ENCODE measurements around the gene MRPL40. TPM values are rescaled to one million over a fixed set of nuclear protein-coding genes. Genes with fewer than 3 reads are reported as not detected.
A peak's percentile ranks its signal among the peaks of the same experiment; 100 is the strongest.

Gene MRPL40
- total RNA-seq, 2 experiments from 2014 or later, result 10.7 to 11.3 TPM

GRCh38 chr22:19419086-19419463 lies 13.3 kb upstream of the MRPL40 start:
- Mint-ChIP-seq H3K9me3 (no peaks in the 10 kb centered on the region), H3K27ac (peak overlapping the region; percentile 82), H3K27me3 (no peaks in the 10 kb centered on the region), H3K4me1 (ENCODE audit: low read depth) (peaks cover 72% of the 10 kb centered on the region), H3K36me3 (ENCODE audit: low read depth) (no peaks in the 10 kb centered on the region), H3K4me3 (no peak overlapping the region)
- Histone ChIP-seq H3K9me3 (ENCODE audit: control insufficient read depth in 1 of 2, insufficient read depth in 1 of 2, low read length in 2 of 2) (no peaks in the 10 kb centered on the region), H3K27ac (ENCODE audit: low read depth in 1 of 2, low read length in 2 of 2) (peak overlapping the region; percentile 54 to 82), H3K4me3 (ENCODE audit: low read length) (no peak overlapping the region), H3K36me3 (ENCODE audit: insufficient read depth, low read length) (peaks cover 2% of the 10 kb centered on the region), H3K27me3 (ENCODE audit: control insufficient read depth in 1 of 2, insufficient read depth in 2 of 2, low read length in 2 of 2) (no peaks in the 10 kb centered on the region), H3K4me1 (ENCODE audit: insufficient read depth, low read length) (peaks cover 49% of the 10 kb centered on the region)
- intact Hi-C loops (cut with DNase I, micrococcal nuclease), result no loop called here
- DNase-seq, result no peak
- TF ChIP-seq CTCF (IDR thresholded peaks at IDR 0.05), result no peak
- no peak for ATAC-seq (ENCODE audit: poor library complexity)
- CTCF ChIA-PET, result no interaction called here
- POLR2A ChIA-PET, result interaction anchor here (1.9 kb wide), 1 partner anchor 28 kb away, joined by 7 read pairs; the partner anchor contains the start of gene C22orf39

- ChIA-PET CTCF (interaction anchor here (0.7 kb wide), 1 partner anchor 22 kb away, joined by 4 read pairs; no protein-coding TSS in a partner anchor), POLR2A (interaction anchor here (1.9 to 2.5 kb wide), 2 partner anchors 12 to 28 kb away, joined by 7 to 21 read pairs; partner anchors contain the start of genes C22orf39, HIRA and MRPL40)
- Mint-ChIP-seq H3K9me3 (no peaks in the 10 kb centered on the region), H3K36me3 (ENCODE audit: low read depth) (no peaks in the 10 kb centered on the region), H3K27me3 (no peaks in the 10 kb centered on the region), H3K4me1 (ENCODE audit: low read depth) (peaks cover 77% of the 10 kb centered on the region), H3K27ac (peak overlapping the region; percentile 82), H3K4me3 (peak overlapping the region; percentile 36)
- Histone ChIP-seq H3K4me3 (ENCODE audit: low read length) (no peak overlapping the region), H3K9me3 (ENCODE audit: control insufficient read depth in 1 of 2, insufficient read depth in 1 of 2, low read length in 2 of 2) (no peaks in the 10 kb centered on the region), H3K4me1 (ENCODE audit: insufficient read depth, low read length) (peaks cover 54% of the 10 kb centered on the region), H3K27ac (ENCODE audit: low read depth in 1 of 2, low read length in 2 of 2) (peak overlapping the region; percentile 54 to 82), H3K27me3 (ENCODE audit: control insufficient read depth in 1 of 2, insufficient read depth in 2 of 2, low read length in 2 of 2) (no peaks in the 10 kb centered on the region), H3K36me3 (ENCODE audit: insufficient read depth, low read length) (peaks cover 5% of the 10 kb centered on the region)
- no peak for TF ChIP-seq CTCF (IDR thresholded peaks at IDR 0.05)
- DNase-seq (peak in 8 of 14 experiments; percentile 14 to 82 (median 40)), ATAC-seq (ENCODE audit: poor library complexity) (peak; percentile 89)
- intact Hi-C loops (cut with DNase I, micrococcal nuclease), result no loop called here
Measured at GRCh38 chr22:19419464-19420178, 12.7 kb upstream of the MRPL40 start.

GRCh38 chr22:19420321-19420720 lies 12.0 kb upstream of the MRPL40 start:
- peaks cover 81% of the 10 kb centered on the region for H3K4me1 Mint-ChIP-seq (ENCODE audit: low read depth)
- CTCF ChIA-PET, result interaction anchor here (0.7 to 1.0 kb wide), 2 partner anchors 12 to 21 kb away, joined by 3 to 4 read pairs; no protein-coding TSS in a partner anchor
- Histone ChIP-seq H3K4me3 (ENCODE audit: low read length) (no peak overlapping the region), H3K4me1 (ENCODE audit: insufficient read depth, low read length) (peaks cover 54% of the 10 kb centered on the region), H3K36me3 (ENCODE audit: insufficient read depth, low read length) (peaks cover 11% of the 10 kb centered on the region), H3K9me3 (ENCODE audit: control insufficient read depth in 1 of 2, insufficient read depth in 1 of 2, low read length in 2 of 2) (no peaks in the 10 kb centered on the region), H3K27me3 (ENCODE audit: control insufficient read depth in 1 of 2, insufficient read depth in 2 of 2, low read length in 2 of 2) (no peaks in the 10 kb centered on the region), H3K27ac (ENCODE audit: low read depth in 1 of 2, low read length in 2 of 2) (peak overlapping the region in 1 of 2 donors; percentile 33)
- no peaks in the 10 kb centered on the region for H3K36me3 Mint-ChIP-seq (ENCODE audit: low read depth)
- TF ChIP-seq CTCF (IDR thresholded peaks at IDR 0.05), result no peak
- H3K4me3 Mint-ChIP-seq, result peak overlapping the region; percentile 36
- intact Hi-C loops (cut with DNase I, micrococcal nuclease), result no loop called here
- no peaks in the 10 kb centered on the region for H3K9me3 Mint-ChIP-seq
- peak overlapping the region; percentile 82 for H3K27ac Mint-ChIP-seq
- DNase-seq (no peak), ATAC-seq (ENCODE audit: poor library complexity) (no peak)
- POLR2A ChIA-PET, result interaction anchor here (1.1 to 2.5 kb wide), 3 partner anchors 8 to 27 kb away, joined by 3 to 21 read pairs (median 7); partner anchors contain the start of genes C22orf39, HIRA and MRPL40
- H3K27me3 Mint-ChIP-seq, result no peaks in the 10 kb centered on the region
